Esophagus muscularis mucosa (tissue), 3 donors: ENCODE data around the gene SV2B.

Source experiments
- POLR2A ChIP-seq: fragments of 450-650 bp; IDR thresholded peaks from one replicate; pipeline ENCODE4 v1.6.1; 2017; ENCODE audit warnings: antibody characterized with exemption, moderate library complexity, mild to moderate bottlenecking, low read depth
- POLR2AphosphoS5 ChIP-seq, 2 donors: sonication (generic); formaldehyde crosslinking; IDR thresholded peaks; one replicate each; pipeline ENCODE4 v1.6.1; 2017; ENCODE audit warnings: antibody characterized with exemption in 2 of 2
- TF ChIP-seq, protein P1 (sequence below), 3 experiments: fragments of 200-600 bp in 2 of 3; fragments of 450-650 bp in 1 of 3; sonication (generic) in 2 of 3; IDR thresholded peaks; one replicate each; pipeline ENCODE4 v1.5.1; 2017 to 2019; ENCODE audit warnings: antibody characterized with exemption in 3 of 3, mild to moderate bottlenecking in 2 of 3, moderate library complexity in 1 of 3

DNA sequence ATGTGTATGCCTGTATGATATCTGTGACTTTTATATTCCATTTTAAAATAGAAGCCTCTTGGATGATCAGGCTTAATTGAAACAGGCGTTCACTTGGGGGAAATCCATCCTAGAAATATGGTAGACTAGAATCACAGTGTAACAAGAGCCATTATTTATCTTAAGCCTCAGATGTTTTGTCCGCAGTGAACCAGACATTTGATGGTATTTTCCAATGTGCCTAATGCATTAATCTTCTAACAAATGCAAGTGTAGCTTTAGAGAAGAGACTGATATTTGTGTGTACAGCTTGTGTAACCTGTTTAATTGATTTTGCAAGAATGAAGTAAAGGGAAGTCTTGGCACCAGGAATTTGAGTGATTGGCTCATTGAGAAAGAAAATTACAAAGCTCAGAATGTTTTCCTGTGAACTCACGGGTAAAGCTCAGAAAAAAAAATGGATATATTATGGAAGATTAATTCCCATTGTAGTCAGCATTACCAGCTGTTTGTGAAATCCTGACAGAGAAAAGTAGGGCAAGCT, 155.7 kb downstream of the SV2B start:
- TF ChIP-seq POLR2AphosphoS5 (IDR thresholded peaks at IDR 0.05): no peak
- TF ChIP-seq, protein P1, sequence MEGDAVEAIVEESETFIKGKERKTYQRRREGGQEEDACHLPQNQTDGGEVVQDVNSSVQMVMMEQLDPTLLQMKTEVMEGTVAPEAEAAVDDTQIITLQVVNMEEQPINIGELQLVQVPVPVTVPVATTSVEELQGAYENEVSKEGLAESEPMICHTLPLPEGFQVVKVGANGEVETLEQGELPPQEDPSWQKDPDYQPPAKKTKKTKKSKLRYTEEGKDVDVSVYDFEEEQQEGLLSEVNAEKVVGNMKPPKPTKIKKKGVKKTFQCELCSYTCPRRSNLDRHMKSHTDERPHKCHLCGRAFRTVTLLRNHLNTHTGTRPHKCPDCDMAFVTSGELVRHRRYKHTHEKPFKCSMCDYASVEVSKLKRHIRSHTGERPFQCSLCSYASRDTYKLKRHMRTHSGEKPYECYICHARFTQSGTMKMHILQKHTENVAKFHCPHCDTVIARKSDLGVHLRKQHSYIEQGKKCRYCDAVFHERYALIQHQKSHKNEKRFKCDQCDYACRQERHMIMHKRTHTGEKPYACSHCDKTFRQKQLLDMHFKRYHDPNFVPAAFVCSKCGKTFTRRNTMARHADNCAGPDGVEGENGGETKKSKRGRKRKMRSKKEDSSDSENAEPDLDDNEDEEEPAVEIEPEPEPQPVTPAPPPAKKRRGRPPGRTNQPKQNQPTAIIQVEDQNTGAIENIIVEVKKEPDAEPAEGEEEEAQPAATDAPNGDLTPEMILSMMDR (IDR thresholded peaks at IDR 0.05): no peak
- TF ChIP-seq POLR2A: no peak
